MCF 10A (cell line): ENCODE results near the gene NLRC5. TPM values are rescaled to one million over a fixed set of nuclear protein-coding genes. Genes with fewer than 3 reads are reported as not detected.
A peak's percentile ranks its signal among the peaks of the same experiment; 100 is the strongest.
"Not testable (repeated sequence)": the region's sequence is repeated elsewhere in the genome, so short reads cannot be mapped to it uniquely, and the experiment has no call there.

ENCODE experiments used
- BruUV-seq: library from RNA; stranded (reverse); fragments of 400-500 nt; replicated peaks from 2 replicates; lab custom pipeline; 2021; lab: Mats Ljungman, UMichigan
- CTCF ChIA-PET: fragments of 300-600 bp; sonication (Branson Sonifier 250); formaldehyde crosslinking; extraction: SDS; loops from one replicate; lab custom pipeline; 2021; ENCODE audit warnings: antibody characterized with exemption, inconsistent platforms; lab: Yijun Ruan, JAX
- POLR2A ChIA-PET: fragments of 300-600, 350-650 bp; sonication (Branson Sonifier 250); formaldehyde crosslinking; extraction: SDS; loops from one replicate; lab custom pipeline; 2020; ENCODE audit warnings: antibody characterized with exemption, inconsistent platforms; lab: Yijun Ruan, JAX
- DNase-seq: peaks from one replicate; pipeline ENCODE4 v3.0.0-alpha.2; 2018; ENCODE audit not compliant: unreplicated experiment
- H3K27ac Mint-ChIP-seq: one replicate; pipeline ENCODE4 v1.8.0; 2022; ENCODE audit warnings: mild to moderate bottlenecking, low read depth, mixed read lengths; ENCODE audit not compliant: unreplicated experiment
- H3K27me3 Mint-ChIP-seq: one replicate; pipeline ENCODE4 v1.8.0; 2022; ENCODE audit warnings: mixed read lengths; ENCODE audit not compliant: insufficient read depth, unreplicated experiment
- H3K36me3 Mint-ChIP-seq: one replicate; pipeline ENCODE4 v1.8.0; 2022; ENCODE audit warnings: mild to moderate bottlenecking, moderate library complexity, mixed read lengths; ENCODE audit not compliant: insufficient read depth, unreplicated experiment
- H3K4me1 Mint-ChIP-seq: one replicate; pipeline ENCODE4 v1.8.0; 2022; ENCODE audit warnings: mixed read lengths; ENCODE audit not compliant: insufficient read depth, unreplicated experiment
- H3K4me3 Mint-ChIP-seq: one replicate; pipeline ENCODE4 v1.8.0; 2022; ENCODE audit warnings: mild to moderate bottlenecking, moderate library complexity, mixed read lengths; ENCODE audit not compliant: unreplicated experiment
- H3K9me3 Mint-ChIP-seq: one replicate; pipeline ENCODE4 v1.8.0; 2022; ENCODE audit warnings: mixed read lengths; ENCODE audit not compliant: unreplicated experiment
- intact Hi-C: fragments of 100-400 bp; cut with micrococcal nuclease; formaldehyde crosslinking; loops from 2 replicates; pipeline ENCODE4 v1.14.1; 2022
- total RNA-seq: library from RNA; stranded (reverse); gene quantifications from 2 replicates; pipeline ENCODE4 v1.2.3, GENCODE V29; 2022
- TF ChIP-seq, protein P1 (sequence below): fragments of 200-600 bp; IDR thresholded peaks from one replicate; pipeline ENCODE4 v1.8.0; 2022; ENCODE audit warnings: antibody characterized with exemption, mild to moderate bottlenecking; ENCODE audit not compliant: unreplicated experiment

NLRC5 gene
- total RNA-seq, 1 experiment from 2014 or later, result 8.0 TPM

DNA sequence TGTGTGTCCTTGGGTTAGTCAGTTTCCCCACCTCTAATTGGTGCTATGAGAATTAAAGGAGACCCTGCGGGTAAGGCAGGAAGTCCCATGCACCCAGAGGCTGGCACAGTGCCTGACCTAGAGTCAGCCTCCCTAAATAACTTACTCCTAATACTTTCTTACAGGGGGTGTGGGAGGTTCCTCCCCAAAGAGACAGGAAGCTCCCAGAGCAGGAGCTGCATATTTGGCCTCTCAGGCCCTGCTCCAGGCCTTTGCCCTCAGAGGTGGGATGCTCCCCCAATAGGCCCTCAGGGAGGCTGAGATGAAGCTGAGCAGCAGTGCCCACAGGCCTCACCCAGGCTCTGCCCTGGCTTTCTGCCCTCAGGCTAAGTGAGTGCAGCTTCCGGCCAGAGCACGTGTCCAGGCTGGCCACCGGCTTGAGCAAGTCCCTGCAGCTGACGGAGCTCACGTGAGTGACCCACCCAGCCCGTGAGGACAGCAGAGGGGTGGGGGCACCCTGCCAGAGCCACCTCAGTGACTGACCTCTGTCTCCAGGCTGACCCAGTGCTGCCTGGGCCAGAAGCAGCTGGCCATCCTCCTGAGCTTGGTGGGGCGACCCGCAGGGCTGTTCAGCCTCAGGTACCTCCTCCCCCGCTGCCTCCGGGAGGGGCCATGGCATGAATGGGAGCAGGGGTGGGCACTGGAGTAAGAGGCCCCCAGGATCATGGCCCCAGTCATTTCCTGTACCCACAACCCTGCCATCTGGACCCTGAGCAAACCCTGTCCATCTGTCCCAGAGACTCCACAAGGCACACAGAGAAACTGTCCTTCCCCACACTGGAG lies 71.9 kb downstream of the NLRC5 start:
- H3K4me3 Mint-ChIP-seq, result no peak overlapping the region
- no peaks in the 10 kb centered on the region for H3K27me3 Mint-ChIP-seq
- no peaks in the 10 kb centered on the region for H3K9me3 Mint-ChIP-seq
- H3K36me3 Mint-ChIP-seq, result peaks cover 7% of the 10 kb centered on the region
- CTCF ChIA-PET, result interaction anchor here (0.5 to 1.5 kb wide), 9 partner anchors 13 to 213 kb away, joined by 3 to 10 read pairs (median 3); partner anchors contain the start of gene CPNE2
- peak overlapping the region; percentile 75 for H3K27ac Mint-ChIP-seq
- intact Hi-C loops, result no loop called here
- peaks cover 20% of the 10 kb centered on the region for H3K4me1 Mint-ChIP-seq
- POLR2A ChIA-PET, result interaction anchor here (0.6 to 2.0 kb wide), 3 partner anchors 72 to 128 kb away, joined by 3 to 5 read pairs (median 4); partner anchors contain the start of genes NLRC5, PSME3IP1 and RSPRY1
- DNase-seq, result peak; percentile 76
- BruUV-seq, result no TSS peak
- TF ChIP-seq, protein P1, sequence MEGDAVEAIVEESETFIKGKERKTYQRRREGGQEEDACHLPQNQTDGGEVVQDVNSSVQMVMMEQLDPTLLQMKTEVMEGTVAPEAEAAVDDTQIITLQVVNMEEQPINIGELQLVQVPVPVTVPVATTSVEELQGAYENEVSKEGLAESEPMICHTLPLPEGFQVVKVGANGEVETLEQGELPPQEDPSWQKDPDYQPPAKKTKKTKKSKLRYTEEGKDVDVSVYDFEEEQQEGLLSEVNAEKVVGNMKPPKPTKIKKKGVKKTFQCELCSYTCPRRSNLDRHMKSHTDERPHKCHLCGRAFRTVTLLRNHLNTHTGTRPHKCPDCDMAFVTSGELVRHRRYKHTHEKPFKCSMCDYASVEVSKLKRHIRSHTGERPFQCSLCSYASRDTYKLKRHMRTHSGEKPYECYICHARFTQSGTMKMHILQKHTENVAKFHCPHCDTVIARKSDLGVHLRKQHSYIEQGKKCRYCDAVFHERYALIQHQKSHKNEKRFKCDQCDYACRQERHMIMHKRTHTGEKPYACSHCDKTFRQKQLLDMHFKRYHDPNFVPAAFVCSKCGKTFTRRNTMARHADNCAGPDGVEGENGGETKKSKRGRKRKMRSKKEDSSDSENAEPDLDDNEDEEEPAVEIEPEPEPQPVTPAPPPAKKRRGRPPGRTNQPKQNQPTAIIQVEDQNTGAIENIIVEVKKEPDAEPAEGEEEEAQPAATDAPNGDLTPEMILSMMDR, result no peak

DNA sequence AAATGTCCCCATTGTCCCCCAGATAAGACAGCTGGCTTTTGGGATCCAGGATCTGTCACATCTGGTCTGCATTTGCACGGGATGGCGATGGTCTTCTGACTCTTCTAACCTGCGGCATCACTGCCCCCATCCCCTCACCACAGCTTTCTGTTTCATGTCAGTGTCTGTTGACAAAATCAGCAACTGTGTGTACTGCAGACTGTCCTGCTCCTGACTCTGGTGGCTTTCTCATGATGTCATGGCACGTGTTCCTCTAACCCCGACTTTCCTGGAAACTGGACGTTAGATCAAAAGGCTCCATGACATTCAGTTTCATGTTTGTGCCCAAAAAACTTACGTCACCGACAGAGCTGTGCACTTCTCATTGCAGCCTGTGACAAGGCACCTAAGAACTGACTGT lies 73.0 kb downstream of the NLRC5 start:
- Mint-ChIP-seq H3K27me3 (no peaks in the 10 kb centered on the region), H3K36me3 (peaks cover 7% of the 10 kb centered on the region), H3K4me1 (peaks cover 20% of the 10 kb centered on the region), H3K9me3 (no peaks in the 10 kb centered on the region), H3K27ac (no peak overlapping the region), H3K4me3 (no peak overlapping the region)
- intact Hi-C loops, result no loop called here
- ChIA-PET POLR2A (no interaction called here), CTCF (interaction anchor here (0.6 to 1.0 kb wide), 3 partner anchors 19 to 81 kb away, joined by 3 to 5 read pairs (median 3); no protein-coding TSS in a partner anchor)
- TF ChIP-seq, protein P1, result no peak
- no peak for DNase-seq
- no TSS peak for BruUV-seq

DNA sequence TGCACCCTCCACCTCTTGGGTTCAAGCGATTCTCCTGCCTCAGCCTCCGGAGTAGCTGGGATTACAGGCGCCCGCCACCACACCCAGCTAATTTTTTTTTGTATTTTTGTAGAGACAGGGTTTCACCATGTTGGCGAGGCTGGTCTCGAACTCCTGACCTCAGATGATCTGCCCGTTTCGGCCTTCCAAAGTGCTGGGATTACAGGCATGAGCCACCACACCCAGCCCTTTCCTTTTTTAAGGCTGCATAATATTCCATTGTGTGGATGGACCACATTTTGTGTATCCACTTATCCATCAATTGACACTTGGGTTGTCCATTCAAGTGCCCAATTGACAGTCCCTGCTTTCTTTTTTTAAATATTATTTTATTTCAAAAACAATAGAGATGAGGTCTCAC lies 73.8 kb downstream of the NLRC5 start:
- intact Hi-C loops, H3K9me3 Mint-ChIP-seq, H3K27ac Mint-ChIP-seq, H3K36me3 Mint-ChIP-seq, DNase-seq, H3K27me3 Mint-ChIP-seq, BruUV-seq, H3K4me3 Mint-ChIP-seq, POLR2A ChIA-PET: not testable (repeated sequence)
- peaks cover 20% of the 10 kb centered on the region for H3K4me1 Mint-ChIP-seq
- CTCF ChIA-PET, result interaction anchor here (0.6 kb wide), 1 partner anchor 21 kb away, joined by 5 read pairs; no protein-coding TSS in a partner anchor

DNA sequence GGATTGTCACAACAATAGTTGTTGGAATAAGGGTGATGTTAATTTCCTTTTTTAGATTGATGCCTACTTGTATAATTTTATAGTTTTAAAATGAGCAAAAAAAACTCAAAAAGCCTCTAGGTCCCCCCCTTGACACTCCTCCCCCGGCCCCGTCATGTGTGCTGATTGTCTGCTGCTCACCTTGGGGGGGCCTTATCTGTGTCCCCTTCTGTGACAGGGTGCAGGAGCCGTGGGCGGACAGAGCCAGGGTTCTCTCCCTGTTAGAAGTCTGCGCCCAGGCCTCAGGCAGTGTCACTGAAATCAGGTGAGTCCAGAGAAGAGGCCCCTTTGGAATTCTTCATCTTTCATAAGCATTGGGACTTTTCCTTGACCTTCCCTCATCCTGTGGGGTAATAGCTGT lies 75.6 kb downstream of the NLRC5 start:
- CTCF ChIA-PET, result interaction anchor here (0.6 to 3.0 kb wide), 3 partner anchors 19 to 230 kb away, joined by 3 to 18 read pairs (median 3); no protein-coding TSS in a partner anchor
- H3K36me3 Mint-ChIP-seq, result peaks cover 7% of the 10 kb centered on the region
- TF ChIP-seq, protein P1, result no peak
- H3K4me3 Mint-ChIP-seq, result no peak overlapping the region
- BruUV-seq, result no TSS peak
- H3K9me3 Mint-ChIP-seq, result no peaks in the 10 kb centered on the region
- DNase-seq, result no peak
- no peaks in the 10 kb centered on the region for H3K27me3 Mint-ChIP-seq
- intact Hi-C loops, result no loop called here
- POLR2A ChIA-PET, result no interaction called here
- no peak overlapping the region for H3K27ac Mint-ChIP-seq
- peaks cover 24% of the 10 kb centered on the region for H3K4me1 Mint-ChIP-seq
